ENCODE data around the gene DNAL4. TPM values are rescaled to one million over a fixed set of nuclear protein-coding genes. Genes with fewer than 3 reads are reported as not detected.
A peak's percentile ranks its signal among the peaks of the same experiment; 100 is the strongest.

The DNAL4 gene
- total RNA-seq, 3 donors from 2014 or later, result 14.7 to 17.6 (median 16.1) TPM

- Histone ChIP-seq H3K4me1 (ENCODE audit: low read depth) (peaks cover 11% of the 10 kb centered on the region), H3K36me3 (ENCODE audit: low read depth) (no peaks in the 10 kb centered on the region), H3K9me3 (no peaks in the 10 kb centered on the region), H3K4me3 (no peak overlapping the region)
- ATAC-seq (no peak), DNase-seq (no peak)
- intact Hi-C loops (cut with DNase I, micrococcal nuclease), result no loop called here
- no peak for TF ChIP-seq CTCF (IDR thresholded peaks at IDR 0.05)
These were observed 36.5 kb downstream of the DNAL4 start for GRCh38 chr22:38757464-38757757.

GRCh38 chr22:38756711-38757463, 37.1 kb downstream of the DNAL4 start:
- intact Hi-C loops (cut with DNase I, micrococcal nuclease), result no loop called here
- peaks cover 11% of the 10 kb centered on the region for H3K4me1 ChIP-seq (ENCODE audit: low read depth)
- H3K9me3 ChIP-seq, result no peaks in the 10 kb centered on the region
- no peak for ATAC-seq
- no peak overlapping the region for H3K4me3 ChIP-seq
- DNase-seq, result peak in 1 of 3 donors; percentile 40
- TF ChIP-seq CTCF (IDR thresholded peaks at IDR 0.05), result no peak
- no peaks in the 10 kb centered on the region for H3K36me3 ChIP-seq (ENCODE audit: low read depth)

- DNase-seq (peak; percentile 96 to 97 (median 97)), ATAC-seq (peak; percentile 79)
- H3K9me3 ChIP-seq, result no peaks in the 10 kb centered on the region
- H3K4me3 ChIP-seq, result peak within 1 kb of the TSS; percentile 72
- peaks cover 3% of the 10 kb centered on the region for H3K36me3 ChIP-seq (ENCODE audit: low read depth)
- intact Hi-C loops (cut with DNase I, micrococcal nuclease), result no loop called here
- TF ChIP-seq CTCF (IDR thresholded peaks at IDR 0.05), result no peak
- H3K4me1 ChIP-seq (ENCODE audit: low read depth), result peaks cover 14% of the 10 kb centered on the region
These were observed 37.9 kb downstream of the DNAL4 start, which contains the start of gene SUN2 for GRCh38 chr22:38755911-38756532. Gene SUN2 (minus strand): TSS chr22:38755998. CDS start chr22:38752628, 3,370 bp downstream.

- intact Hi-C loops (cut with DNase I, micrococcal nuclease), result no loop called here
- Histone ChIP-seq H3K4me1 (ENCODE audit: low read depth) (peaks cover 14% of the 10 kb centered on the region), H3K4me3 (peak overlapping the region; percentile 72), H3K9me3 (no peaks in the 10 kb centered on the region), H3K36me3 (ENCODE audit: low read depth) (peaks cover 9% of the 10 kb centered on the region)
- ATAC-seq (peak; percentile 83), DNase-seq (peak; percentile 91 to 97 (median 96))
- TF ChIP-seq CTCF (IDR thresholded peaks at IDR 0.05), result no peak
These were observed 38.6 kb downstream of the DNAL4 start for GRCh38 chr22:38755155-38755910.

- peak overlapping the region; percentile 72 for H3K4me3 ChIP-seq
- no peak for TF ChIP-seq CTCF (IDR thresholded peaks at IDR 0.05)
- DNase-seq, result peak in 1 of 3 donors; percentile 72
- H3K4me1 ChIP-seq (ENCODE audit: low read depth), result peaks cover 14% of the 10 kb centered on the region
- H3K9me3 ChIP-seq, result no peaks in the 10 kb centered on the region
- H3K36me3 ChIP-seq (ENCODE audit: low read depth), result peaks cover 9% of the 10 kb centered on the region
- ATAC-seq, result peak; percentile 11
- intact Hi-C loops (cut with DNase I, micrococcal nuclease), result no loop called here
These were observed 39.2 kb downstream of the DNAL4 start for GRCh38 chr22:38754751-38755154.
